GM12875 (cell line): ENCODE data around the gene LTBP4.

Source experiments
- H3K4me3 ChIP-seq: one replicate; pipeline ENCODE4 v1.5.1; 2011; ENCODE audit warnings: low read depth, low read length, control low read depth
- TF ChIP-seq, protein P1 (sequence below): IDR thresholded peaks from 2 replicates; pipeline ENCODE4 v1.5.1; 2011; ENCODE audit warnings: low read depth, mild to moderate bottlenecking, control low read depth, inconsistent platforms, low read length, moderate library complexity, borderline replicate concordance; ENCODE audit not compliant: insufficient read depth

The LTBP4 gene

DNA sequence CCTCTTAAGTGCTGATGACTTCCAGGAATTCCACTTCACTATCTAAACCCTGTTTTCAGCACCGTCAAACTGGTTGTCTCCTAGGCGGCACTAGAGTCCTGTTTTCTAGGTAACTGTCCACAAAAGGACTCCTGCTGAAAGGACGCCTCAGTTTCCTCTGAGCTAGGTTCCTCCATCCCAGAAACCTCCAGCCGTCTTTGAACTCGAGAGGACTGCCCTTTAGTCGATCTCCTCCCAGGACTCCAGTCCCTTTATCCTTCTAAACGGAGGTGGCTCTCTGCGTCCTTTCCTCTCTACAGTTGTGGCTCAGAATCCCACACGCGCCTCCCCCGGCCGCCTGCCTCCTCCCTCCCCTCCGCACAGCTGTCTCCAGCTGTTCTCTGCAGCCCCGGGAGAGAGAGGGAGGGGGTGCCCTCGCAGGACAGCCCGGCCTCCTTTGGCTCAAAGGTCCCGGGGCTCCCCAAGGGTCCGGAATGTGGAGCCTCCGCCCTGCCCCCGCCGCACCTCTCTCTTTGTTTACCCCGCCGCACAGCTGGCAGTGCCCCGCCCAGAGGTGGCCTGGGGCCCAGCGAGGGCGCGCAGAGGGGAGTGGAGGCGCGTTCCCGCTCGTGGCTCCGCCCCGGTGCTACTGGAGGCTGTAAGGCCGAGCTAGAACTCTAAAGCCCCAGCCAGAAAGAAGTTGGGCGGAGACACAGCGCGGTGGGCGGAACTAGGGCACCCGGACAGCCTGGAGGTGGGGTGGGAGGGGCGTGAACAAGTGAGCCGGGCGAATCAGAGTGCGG is 2.4 kb downstream of the LTBP4 start:
- H3K4me3 ChIP-seq = peak overlapping the region; percentile 51
- TF ChIP-seq, protein P1, sequence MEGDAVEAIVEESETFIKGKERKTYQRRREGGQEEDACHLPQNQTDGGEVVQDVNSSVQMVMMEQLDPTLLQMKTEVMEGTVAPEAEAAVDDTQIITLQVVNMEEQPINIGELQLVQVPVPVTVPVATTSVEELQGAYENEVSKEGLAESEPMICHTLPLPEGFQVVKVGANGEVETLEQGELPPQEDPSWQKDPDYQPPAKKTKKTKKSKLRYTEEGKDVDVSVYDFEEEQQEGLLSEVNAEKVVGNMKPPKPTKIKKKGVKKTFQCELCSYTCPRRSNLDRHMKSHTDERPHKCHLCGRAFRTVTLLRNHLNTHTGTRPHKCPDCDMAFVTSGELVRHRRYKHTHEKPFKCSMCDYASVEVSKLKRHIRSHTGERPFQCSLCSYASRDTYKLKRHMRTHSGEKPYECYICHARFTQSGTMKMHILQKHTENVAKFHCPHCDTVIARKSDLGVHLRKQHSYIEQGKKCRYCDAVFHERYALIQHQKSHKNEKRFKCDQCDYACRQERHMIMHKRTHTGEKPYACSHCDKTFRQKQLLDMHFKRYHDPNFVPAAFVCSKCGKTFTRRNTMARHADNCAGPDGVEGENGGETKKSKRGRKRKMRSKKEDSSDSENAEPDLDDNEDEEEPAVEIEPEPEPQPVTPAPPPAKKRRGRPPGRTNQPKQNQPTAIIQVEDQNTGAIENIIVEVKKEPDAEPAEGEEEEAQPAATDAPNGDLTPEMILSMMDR = no peak

DNA sequence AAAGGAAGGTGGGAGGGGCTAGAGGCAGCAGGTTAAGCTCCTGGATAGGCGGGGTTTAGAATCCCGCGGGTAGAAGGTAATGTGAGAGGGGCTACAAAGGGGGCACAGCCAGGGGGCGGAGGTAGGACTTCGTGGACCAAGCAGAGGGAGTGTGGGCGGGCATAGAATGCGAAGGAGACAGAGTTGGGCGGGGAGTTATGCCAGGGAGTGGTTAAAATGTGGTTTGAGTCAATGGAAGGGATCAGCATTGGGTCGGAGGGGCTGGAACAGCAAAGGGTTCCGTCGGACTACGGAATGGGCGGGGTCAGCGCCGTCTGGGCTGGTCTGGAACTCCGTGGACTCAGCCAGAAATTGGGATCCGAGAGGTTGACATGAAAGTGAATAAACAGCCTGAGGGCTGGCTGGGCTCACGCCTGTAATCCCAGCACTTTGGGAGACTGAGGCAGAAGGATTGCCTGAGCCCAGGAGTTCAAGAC is 3.0 kb downstream of the LTBP4 start:
- TF ChIP-seq, protein P1 = no peak
- H3K4me3 ChIP-seq = peak overlapping the region; percentile 51

DNA sequence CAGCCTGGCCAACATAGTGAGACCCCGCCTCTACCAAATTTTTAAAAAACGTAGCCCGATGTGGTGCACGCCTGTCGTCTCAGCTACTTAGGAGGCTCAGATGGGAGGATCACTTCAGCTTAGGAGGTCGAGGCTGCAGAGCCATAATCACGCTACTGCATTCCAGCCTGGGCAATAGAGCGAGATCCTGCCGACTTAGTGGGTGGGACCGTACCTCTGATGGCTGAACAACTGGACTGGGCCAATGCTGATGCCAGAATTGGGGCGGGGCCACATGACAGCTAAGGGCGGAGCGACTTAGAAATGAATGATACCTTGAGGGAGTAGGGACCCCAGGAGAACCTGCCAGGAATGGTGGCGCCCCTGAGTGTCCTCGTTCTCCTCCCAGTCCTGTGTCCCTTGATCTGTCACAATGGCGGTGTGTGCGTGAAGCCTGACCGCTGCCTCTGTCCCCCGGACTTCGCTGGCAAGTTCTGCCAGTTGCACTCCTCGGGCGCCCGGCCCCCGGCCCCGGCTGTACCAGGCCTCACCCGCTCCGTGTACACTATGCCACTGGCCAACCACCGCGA is 3.6 kb downstream of the LTBP4 start:
- peak overlapping the region; percentile 55 for H3K4me3 ChIP-seq
- TF ChIP-seq, protein P1 = no peak

GRCh38 chr19:40605216-40605971 is 4.2 kb downstream of the LTBP4 start:
- TF ChIP-seq, protein P1 = peak; percentile 36; the same call in 1 of the 2 replicates
- peak overlapping the region; percentile 55 for H3K4me3 ChIP-seq

GRCh38 chr19:40607311-40608239 is 6.4 kb downstream of the LTBP4 start:
- H3K4me3 ChIP-seq = no peak overlapping the region
- TF ChIP-seq, protein P1 = no peak

GRCh38 chr19:40608240-40608621 is 7.1 kb downstream of the LTBP4 start:
- TF ChIP-seq, protein P1 = no peak
- no peak overlapping the region for H3K4me3 ChIP-seq
